Stimulated activated CD8-positive, alpha-beta memory T cell treated with anti-CD3 and anti-CD28 coated beads, Interleukin-7, amount 100 ng/mL, for 1 hour (primary cell): ENCODE data around the gene ADAR.

Source experiments
- DNase-seq, 2 donors: peaks; one replicate each; pipeline ENCODE4 v3.0.0-alpha.2; 2020; ENCODE audit warnings: low read depth in 2 of 2

ADAR gene

DNA sequence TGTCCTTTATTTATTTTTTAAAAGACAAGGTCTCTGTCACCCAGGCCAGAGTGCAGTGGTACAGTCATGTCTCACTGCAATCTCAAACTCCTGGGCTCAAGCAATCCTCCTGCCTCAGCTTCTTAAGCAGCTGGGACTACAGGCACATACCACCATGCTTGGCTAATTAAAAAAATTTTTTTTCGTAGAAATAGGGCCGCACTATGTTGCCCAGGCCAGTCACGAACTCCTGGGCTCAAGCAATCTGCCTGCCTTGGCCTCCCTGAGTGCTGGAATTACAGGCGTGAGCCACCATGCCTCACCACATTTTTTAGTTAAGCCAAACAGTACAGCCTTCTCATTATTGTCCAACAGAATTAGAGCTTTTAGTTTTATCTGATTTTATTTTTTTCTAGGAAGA lies 7.4 kb upstream of the ADAR start:
- no peak for DNase-seq

DNA sequence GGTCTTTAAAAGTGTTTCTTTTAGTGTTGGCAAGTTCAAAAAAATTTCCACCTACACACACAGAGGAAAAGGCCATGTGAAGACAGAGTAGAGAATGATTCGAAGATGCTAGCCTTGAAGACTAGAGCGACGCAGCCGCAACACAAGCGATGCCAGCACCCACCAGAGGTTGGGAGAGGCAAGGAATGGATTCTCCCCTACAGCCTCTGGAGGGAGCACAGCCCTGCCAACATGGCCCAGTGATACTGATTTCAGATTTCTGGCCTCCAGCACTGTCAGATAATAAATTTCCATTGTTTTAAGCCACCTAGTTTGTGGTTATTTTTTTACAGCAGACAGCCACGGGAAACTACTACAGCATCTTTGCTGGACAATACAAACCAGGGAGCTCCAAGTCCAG lies 6.9 kb upstream of the ADAR start:
- no peak for DNase-seq

DNA sequence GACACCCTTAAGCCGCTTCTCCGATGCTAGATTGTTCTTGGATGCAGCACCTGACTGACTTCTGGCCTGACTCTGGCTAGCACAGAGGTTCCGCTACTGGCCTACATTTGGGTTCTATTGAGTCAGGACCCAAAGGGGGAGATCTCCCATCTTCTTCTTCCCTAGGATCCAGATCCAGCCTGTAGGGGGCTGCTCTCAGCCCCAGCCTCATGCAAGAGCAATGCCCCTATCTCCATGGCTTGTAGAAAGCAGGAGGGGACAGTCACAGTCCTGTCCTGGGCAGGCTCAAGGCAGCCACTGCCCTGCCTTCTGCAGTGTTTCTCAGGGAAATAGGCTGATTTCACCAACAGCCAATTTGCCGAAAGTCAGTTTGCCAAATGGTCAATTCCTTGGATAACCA lies 6.3 kb upstream of the ADAR start:
- no peak for DNase-seq

DNA sequence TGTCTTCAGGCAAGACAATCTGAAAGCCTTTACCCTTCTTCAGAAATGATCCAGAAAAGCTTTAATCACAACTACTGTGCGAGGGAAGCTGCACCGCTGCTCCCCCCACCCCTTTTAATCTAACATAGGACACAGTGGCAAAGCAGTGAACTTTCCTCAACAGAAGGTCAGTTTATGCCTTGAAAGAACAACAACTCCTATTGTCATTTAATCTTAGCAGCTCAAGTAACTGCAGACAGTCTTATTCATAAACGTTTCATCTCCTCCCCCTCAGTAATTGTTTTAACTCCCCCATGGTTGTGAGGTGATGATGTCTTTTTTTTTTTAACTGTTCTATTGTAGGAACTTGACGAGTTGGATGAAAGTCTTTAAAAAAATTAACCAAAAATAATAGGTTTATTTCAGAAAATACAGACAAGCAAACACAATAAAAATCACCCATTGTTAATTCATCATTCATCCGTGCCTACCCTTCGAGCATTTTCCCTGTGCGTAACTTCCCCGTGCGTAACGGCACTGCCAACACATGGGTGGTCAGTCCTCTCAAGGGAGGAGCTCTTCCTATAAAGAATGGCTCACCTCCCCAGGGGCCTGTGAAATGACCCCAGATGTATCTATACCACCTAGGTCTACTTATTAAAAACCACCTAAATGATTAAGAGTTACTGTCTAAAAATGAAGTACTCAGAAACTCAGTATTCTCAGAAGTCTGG lies 3.3 kb upstream of the ADAR start:
- DNase-seq: no peak

DNA sequence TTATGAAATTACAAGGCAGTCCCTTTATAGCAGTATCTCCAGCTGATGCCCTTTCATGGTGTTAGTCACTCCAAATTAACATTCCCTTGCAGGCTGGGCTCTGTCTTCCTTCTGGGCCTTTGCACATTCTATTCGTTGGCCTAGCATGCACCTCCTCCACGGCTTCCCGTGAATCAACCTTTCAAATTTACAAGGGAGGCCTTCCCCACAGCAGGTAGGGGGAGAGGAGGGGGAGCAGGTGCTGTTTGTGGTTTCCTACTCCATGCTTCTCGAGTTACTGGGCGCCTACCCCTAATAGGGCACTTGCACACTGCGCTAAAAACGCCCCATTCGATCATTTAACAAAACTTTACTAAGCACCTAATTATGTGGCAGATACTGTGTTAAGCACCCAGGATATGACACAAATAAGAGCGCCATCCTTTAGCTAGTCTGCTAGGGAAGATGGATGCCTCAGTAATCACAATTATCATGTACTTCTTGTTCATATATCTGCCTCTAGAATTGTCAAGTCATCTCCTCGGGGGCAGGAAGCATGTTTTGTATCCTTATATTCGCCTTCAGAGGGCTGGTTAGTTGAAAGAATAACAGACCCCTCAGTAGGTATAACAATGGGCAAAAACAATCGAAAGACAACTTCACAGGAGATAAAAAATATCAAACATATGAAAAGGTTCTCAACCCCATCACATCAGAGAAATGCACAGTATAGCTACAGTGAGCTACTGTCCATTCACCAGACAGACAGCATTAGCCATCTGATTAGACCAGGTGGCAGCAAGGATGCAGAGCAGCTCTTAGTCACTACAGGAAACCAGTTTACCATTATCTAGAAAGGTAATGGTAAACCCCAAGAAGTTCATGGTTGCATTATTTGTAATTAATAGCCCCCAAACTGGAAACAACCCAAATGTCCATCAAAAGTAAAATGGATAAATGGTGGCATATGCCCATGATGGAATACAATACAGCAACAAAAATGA lies 1.7 kb upstream of the ADAR start:
- no peak for DNase-seq

DNA sequence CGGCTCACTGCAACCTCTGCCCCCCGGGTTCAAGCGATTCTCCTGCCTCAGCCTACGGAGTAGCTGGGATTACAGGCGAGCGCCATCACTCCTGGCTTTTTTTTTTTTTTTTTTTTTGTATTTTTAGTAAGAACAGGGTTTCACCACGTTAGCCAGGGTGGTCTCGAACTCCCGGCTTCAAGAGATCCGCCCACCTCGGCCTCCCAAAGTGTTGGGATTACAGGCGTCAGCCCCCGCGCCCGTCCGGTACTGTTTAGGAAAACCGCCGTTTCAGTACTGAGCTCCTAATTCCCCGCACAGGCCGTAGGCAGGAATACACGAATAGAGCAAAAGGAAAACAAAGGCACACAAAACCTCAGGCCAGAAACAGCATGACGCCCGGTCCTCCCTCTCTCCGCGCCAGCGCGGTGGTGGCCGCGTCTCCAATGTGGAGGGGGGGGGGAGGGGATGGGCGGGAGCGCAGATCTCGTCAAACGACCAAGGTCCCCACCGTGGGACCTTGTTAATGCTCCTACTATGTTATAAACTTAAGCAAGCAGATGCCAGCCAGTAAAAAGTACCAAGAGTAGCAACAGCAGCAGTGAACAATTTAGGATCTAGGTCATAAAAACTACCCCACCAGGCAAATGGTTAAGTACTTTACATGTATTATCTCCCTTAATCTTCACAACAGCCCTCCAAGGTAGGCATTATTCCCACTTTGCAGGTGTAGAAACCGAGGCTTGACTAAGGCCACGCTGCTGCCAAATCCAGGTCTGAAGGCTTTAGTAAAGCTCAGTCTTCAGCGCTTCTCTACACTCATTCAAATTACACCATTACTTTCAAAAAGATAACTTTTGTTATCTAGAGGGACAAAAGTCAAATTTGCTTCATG lies 648 bp upstream of the ADAR start:
- peak in 1 of 2 donors; percentile 10 for DNase-seq

DNA sequence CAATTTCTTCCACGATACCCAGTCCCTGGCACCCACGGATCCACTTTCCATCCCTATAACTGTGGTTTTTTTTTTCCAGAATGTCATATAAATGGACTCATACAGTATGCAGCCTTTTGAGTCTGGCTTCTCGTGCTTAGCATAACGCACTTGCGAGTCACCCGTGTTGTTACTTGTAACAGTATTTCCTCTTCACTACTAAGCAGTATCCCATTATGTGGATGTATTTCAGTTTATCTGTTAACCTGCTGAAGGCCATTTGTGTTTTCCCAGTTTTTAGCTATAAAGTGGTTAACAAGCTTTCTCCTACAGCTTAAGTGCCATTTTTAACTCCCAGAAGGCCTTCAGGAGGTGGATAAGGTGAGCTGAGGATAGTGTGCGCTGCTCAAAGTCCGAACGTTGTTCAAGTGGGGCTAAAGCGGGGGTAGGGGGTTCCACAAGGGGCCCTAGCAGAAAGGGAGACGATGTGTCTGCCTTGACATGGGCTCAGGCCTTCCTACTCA lies 829 bp downstream of the ADAR start:
- DNase-seq: no peak

DNA sequence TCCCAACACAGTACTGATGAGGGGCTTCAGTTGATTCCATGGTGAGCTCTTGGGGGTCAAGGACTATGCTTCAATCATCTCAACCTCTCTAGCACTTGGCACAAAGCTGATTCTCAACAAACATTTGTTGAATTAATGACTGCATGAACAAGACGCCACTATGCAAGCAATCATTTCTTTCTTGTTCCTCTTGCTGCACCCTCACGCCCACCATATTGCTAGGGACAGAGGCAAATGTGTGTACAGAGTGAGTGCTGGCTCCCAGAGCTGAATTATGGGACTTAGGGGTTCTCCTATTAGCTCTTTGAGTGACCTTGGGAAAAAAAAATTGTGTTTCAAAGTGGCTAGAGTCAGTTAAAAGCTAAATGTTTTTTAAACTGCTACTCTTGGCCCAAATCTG lies 2.5 kb downstream of the ADAR start:
- DNase-seq: no peak

DNA sequence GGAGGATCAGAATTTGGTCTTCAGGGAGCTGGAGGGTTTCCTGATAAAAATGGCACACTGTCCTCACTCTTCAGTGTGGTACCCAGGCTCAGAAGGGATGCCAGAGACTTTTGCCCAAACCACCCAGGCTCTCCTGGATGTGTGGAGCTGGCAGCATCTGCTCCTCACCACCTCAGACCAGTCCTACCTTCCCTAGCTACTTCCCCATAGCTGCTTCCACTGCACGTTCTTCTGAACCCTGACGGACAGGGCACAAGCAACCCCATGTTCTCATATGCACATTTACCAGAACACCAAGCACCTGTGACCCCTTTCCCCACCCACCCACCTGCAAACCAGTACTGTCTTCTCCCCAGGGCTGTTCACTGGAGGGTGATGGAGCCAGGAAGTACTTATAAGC lies 4.7 kb downstream of the ADAR start:
- DNase-seq: no peak

DNA sequence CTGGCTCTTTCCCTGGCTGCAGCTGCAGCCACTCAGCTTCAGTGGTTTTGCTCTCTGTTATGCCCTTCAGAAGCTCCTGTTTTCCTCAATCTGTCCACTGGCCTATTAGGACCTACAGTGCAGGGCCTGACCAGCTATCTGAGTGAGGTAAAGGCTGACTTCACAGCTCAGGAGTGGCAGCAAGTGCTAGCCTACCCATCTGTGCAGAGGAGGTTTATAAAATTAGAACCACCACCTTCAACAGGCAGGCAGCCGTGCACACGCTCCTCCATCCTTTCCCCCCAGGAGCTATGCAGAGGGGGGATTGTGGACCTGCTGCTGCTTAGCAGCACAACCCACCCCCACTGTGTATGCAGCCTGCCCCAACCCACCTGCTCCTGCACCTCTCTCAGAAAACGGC lies 8.3 kb downstream of the ADAR start:
- DNase-seq: no peak

DNA sequence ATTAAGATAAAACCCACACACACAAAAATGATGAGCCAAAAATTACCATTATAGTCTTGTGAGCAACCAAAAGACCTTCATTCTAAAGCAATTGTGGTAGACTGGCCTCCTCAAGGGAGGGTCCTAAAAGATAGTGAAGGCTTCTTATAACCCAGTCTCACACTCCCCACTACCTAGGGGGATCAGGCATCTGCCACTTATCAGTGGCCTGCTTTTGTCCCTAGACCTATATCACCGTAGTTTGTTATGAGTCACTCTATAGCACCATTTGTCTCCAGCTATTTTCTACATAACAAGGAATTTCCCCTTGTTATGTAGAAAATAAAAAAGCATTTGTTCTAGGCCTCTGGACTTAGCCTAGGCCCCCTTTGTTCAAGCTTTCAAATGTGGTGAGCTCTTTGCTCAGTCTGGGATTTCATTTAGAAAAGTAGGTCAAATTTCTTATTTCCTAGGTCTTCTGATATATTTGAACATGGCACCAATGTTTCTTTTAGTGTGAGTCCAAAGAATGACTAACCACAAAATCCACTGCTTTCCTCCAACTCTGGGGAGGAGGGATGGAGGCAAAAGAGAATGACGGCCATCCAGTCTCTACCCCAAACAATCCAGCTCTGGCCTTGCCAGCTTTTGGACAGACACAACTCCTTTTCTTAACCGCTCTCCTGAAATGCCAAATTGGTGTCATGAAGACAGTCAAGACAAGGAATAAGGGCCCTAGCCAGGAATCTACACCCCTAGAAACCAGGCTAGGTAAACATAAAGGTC lies 8.9 kb downstream of the ADAR start:
- DNase-seq: no peak

DNA sequence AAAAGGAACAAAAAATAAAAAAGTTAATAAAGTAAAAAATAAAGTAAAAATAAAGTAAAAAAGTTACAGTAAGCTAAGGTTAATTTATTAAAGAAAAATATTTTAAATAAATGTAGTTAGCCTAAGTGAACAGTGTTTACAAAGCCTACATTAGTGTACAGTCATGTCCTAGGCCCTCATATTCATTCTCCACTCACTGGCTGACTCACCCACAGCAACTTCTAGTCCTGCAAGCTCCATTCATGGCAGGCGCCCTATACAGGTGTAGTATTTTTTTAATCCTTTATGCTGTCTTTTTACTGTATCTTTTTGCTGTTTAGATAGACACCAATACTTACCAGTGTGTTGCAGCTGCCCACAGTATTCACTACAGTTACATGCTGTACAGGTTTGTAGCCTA lies 12.4 kb downstream of the ADAR start:
- DNase-seq: no peak

DNA sequence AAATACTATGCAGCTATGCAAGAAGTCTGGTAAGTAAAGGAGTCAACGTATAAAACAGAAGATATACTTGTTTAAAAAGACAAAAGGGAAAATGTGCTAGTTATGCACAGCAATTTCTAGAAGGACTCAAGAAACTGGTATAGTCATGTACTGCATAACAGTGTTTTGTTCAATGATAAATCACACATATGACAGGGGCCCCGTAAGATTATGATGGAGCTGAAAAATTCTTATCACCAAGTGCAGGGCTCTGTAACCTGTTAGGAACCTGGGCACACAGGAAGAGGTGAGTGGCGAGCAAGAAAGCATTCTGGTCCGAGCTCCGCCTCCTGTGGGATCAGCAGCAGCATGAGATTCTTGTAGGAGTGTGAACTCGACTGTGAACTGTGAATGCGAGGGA lies 13.2 kb downstream of the ADAR start:
- no peak for DNase-seq

DNA sequence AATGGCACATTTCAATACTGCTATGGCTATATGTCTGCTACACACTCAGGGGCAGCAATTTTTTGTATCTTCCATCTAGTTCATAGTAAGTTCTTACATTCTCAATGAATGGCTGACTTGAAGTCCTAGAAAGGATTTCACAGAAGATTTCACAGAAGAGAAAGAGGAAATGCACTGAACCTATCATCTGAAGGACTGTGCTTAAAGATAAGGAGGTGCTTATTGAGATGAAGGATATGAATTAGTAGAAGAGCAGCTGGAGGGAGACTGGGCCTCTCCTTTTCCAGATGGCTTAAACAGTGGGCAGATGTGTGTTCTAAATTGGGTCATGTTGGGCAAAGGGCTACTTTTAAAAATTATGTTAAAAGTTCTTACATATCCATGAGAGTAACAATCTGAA lies 14.6 kb downstream of the ADAR start:
- no peak for DNase-seq

DNA sequence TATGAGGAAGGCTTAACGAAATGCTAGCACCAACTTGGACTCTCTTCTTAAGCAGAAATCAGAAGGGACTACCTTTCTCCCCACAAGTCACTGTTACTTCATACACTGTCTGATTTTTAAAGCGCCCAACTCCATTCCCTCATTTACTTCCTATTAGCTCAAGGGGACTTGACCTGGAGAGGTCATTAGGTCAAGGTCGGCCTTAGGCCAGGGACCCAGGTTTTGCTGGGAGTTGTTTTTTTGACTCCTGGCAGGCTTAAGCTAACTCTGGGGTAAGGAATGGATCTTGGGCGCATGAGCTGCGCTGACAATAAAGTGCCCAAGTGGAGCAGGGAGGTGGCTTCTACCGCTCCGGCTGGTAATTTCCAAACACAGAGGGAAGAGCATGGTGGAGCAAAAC lies 16.8 kb downstream of the ADAR start:
- no peak for DNase-seq

DNA sequence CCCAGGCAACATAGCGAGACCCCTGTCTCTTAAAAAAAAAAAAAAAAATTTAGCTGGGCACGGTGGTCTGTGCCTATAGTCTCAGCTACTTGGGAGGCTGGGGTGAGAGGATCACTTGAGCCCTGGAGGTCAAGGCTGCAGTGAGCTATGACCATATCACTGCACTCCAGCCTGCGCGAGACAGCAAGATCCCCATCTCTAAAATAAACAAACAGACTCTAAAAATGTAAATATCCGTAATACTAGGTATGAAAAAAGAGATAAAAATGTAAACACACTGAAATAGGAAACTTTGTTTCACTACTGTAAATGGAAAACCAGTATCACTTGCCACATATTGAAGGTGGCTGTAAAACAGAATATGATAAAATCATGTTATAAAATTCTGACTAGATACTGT lies 17.2 kb downstream of the ADAR start:
- DNase-seq: no peak

DNA sequence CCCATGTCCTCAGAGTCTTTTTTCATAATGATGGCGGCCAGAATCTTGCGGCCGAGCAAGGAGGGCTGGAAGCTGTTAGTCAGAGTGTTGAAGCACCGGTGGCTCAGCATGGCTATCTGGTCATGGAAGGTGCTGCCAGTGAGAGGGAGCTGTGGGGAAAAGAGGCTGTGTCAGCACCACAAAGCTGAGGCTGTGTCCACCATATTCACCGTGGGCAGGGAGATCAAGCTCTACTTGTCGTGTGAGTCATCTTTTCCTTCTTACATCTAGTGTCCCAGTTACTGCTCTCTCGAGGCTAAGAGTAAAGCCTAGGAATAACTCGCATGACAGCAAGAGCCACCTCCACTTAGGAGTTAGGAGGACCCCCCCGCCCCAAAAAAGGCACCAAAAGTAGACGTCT lies 18.2 kb downstream of the ADAR start:
- no peak for DNase-seq

DNA sequence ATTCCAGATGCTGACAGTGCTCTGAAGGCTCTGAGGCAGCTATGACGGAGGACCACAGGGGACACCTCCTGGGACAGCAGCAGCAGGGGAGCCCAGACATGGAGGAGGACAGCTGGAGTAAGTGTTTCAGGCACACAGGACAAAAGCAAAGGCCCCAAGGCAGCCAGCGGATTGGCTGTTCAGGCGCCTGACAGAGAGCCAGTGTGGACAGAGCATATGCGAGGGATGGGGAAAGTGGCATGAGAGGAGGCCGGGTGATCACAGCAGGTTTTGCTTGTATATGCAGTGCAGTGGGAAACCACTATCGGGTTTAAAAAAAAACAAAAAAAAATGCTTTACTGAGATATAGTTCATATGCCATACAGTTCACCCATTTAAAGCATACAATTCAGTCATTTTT lies 21.3 kb downstream of the ADAR start:
- DNase-seq: no peak

DNA sequence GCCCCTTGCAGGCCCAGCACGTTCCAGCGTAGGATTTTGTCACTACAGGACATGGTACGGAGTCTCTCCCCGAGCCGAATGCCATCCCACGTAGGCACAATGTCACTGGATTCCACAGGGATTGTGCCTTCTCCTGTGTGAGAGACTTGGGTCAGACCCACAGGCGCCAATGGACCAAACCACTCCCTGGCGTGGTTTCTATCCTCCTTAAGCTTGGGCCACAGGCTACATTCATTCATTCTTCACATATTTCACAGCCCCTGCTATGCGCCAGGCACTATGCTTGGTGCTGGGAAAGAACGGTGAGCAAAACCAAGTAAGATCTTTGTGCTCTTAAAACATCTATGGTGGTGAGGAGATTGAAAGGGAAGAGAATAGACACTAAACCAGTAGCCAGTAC lies 21.8 kb downstream of the ADAR start:
- DNase-seq: no peak

DNA sequence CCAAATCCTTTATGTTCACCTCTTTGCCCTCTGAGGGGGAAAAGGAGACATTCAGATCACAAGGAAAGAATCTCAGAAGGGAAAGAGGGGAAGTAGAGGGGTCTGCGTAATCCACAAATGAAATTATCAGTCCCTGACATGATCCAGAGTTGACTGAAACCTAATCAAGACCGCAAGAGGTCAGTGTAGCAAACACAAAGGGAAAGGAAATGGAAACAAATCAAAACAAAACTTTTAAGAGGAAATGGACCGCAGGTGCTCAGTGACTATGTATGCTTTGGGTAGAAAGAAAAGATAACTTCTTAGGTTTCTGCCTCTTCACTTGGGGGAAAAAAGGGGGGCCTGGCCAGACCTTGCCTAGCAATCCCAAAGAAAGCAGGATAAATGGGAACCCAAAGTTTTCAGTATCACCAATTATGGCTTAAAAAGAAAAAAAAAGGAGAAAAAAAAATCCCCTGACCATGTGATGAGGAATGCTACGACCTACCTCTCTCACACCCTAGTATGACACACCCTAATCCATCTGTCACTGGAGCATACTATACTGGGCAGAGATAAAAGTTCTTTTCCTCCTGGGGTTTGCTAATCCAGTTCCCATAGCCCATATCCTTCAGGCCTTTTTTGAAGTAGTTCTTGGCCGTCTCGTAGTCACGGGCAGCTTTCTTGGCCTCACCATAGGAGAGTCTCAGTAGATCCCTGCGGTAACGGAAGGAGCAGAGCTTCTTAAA lies 23.6 kb downstream of the ADAR start:
- DNase-seq: no peak

DNA sequence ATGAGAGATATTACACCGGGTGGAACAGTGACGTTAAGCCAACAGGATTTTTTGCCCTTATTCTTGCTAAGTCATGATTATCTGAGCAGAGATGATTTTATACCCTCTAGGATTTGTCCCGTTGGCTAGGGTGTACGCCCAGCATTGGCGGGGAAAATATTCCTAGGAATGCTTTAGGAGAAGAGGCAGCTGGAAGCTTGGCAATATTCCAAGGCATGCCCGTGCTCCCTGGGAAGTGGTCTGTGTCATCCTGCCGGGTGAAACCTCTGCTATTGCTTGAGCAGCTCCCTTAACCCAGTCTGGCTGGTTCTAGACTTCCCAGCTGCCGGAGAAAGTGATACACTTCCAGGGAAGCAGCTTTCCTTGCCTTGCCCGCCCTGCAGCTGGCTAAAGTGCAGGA lies 24.2 kb downstream of the ADAR start:
- no peak for DNase-seq
